Neural cell (in vitro differentiated cells): ENCODE measurements around the gene KCNJ12.

Source experiments
- EP300 ChIP-seq: fragments of 450-650 bp; conservative IDR thresholded peaks from 2 replicates; pipeline ENCODE4 v1.6.1; 2014; ENCODE audit warnings: antibody characterized with exemption, mild to moderate bottlenecking, moderate library complexity; ENCODE audit not compliant: poor library complexity, severe bottlenecking
- EZH2 ChIP-seq: fragments of 200-600, 300-800 bp; shearing (Covaris generic), sonication (generic); IDR thresholded peaks from 2 replicates; pipeline ENCODE4 v1.6.1; 2014; ENCODE audit warnings: antibody characterized with exemption, low read length, borderline replicate concordance, mild to moderate bottlenecking; ENCODE audit not compliant: insufficient read depth, poor library complexity, severe bottlenecking
- POLR2AphosphoS5 ChIP-seq: IDR thresholded peaks from 2 replicates; pipeline ENCODE4 v1.6.1; 2012
- TAF1 ChIP-seq: IDR thresholded peaks from 2 replicates; pipeline ENCODE4 v1.6.1; 2012; ENCODE audit warnings: low read depth
- TF ChIP-seq, protein P1 (sequence below): fragments of 450-650 bp; IDR thresholded peaks from 2 replicates; pipeline ENCODE4 v1.5.1; 2014; ENCODE audit warnings: antibody characterized with exemption, mild to moderate bottlenecking, moderate library complexity; ENCODE audit not compliant: poor library complexity, severe bottlenecking
- TF ChIP-seq, protein P2 (sequence below): IDR thresholded peaks from 2 replicates; pipeline ENCODE4 v1.6.1; 2012; ENCODE audit warnings: borderline replicate concordance

GRCh38 chr17:21358682-21359482 is 17.3 kb upstream of the KCNJ12 start:
- TF ChIP-seq, protein P1, sequence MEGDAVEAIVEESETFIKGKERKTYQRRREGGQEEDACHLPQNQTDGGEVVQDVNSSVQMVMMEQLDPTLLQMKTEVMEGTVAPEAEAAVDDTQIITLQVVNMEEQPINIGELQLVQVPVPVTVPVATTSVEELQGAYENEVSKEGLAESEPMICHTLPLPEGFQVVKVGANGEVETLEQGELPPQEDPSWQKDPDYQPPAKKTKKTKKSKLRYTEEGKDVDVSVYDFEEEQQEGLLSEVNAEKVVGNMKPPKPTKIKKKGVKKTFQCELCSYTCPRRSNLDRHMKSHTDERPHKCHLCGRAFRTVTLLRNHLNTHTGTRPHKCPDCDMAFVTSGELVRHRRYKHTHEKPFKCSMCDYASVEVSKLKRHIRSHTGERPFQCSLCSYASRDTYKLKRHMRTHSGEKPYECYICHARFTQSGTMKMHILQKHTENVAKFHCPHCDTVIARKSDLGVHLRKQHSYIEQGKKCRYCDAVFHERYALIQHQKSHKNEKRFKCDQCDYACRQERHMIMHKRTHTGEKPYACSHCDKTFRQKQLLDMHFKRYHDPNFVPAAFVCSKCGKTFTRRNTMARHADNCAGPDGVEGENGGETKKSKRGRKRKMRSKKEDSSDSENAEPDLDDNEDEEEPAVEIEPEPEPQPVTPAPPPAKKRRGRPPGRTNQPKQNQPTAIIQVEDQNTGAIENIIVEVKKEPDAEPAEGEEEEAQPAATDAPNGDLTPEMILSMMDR: no peak
- TF ChIP-seq EZH2 (no peak), POLR2AphosphoS5 (no peak), EP300 (no peak), TAF1 (no peak)
- TF ChIP-seq, protein P2, sequence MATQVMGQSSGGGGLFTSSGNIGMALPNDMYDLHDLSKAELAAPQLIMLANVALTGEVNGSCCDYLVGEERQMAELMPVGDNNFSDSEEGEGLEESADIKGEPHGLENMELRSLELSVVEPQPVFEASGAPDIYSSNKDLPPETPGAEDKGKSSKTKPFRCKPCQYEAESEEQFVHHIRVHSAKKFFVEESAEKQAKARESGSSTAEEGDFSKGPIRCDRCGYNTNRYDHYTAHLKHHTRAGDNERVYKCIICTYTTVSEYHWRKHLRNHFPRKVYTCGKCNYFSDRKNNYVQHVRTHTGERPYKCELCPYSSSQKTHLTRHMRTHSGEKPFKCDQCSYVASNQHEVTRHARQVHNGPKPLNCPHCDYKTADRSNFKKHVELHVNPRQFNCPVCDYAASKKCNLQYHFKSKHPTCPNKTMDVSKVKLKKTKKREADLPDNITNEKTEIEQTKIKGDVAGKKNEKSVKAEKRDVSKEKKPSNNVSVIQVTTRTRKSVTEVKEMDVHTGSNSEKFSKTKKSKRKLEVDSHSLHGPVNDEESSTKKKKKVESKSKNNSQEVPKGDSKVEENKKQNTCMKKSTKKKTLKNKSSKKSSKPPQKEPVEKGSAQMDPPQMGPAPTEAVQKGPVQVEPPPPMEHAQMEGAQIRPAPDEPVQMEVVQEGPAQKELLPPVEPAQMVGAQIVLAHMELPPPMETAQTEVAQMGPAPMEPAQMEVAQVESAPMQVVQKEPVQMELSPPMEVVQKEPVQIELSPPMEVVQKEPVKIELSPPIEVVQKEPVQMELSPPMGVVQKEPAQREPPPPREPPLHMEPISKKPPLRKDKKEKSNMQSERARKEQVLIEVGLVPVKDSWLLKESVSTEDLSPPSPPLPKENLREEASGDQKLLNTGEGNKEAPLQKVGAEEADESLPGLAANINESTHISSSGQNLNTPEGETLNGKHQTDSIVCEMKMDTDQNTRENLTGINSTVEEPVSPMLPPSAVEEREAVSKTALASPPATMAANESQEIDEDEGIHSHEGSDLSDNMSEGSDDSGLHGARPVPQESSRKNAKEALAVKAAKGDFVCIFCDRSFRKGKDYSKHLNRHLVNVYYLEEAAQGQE: no peak
